Anterior cingulate cortex (tissue), 58 donors: ENCODE results near the gene UBE2I.

Experiments used
- DNase-seq, 58 donors: peaks; one replicate each; lab custom pipeline; 2025; lab: John Stamatoyannopoulos, UW

UBE2I gene

DNA sequence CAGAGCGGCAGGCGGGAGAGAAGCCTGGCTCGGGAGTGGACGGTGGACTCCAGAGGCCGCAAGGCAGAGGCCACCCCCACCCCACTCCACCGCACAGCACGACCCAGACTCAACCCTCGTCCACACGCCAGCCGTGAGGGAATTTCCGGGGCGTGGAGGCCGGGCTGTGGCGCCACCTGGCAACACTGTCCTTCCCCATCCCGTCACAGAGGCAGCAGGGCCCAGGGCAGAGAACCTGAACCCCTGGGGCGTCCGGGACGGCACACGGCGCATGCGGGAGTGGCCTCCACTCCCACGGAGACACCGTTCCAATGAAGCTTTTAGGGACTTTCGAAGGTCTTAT, 65.8 kb downstream of the UBE2I start:
- DNase-seq: no peak

DNA sequence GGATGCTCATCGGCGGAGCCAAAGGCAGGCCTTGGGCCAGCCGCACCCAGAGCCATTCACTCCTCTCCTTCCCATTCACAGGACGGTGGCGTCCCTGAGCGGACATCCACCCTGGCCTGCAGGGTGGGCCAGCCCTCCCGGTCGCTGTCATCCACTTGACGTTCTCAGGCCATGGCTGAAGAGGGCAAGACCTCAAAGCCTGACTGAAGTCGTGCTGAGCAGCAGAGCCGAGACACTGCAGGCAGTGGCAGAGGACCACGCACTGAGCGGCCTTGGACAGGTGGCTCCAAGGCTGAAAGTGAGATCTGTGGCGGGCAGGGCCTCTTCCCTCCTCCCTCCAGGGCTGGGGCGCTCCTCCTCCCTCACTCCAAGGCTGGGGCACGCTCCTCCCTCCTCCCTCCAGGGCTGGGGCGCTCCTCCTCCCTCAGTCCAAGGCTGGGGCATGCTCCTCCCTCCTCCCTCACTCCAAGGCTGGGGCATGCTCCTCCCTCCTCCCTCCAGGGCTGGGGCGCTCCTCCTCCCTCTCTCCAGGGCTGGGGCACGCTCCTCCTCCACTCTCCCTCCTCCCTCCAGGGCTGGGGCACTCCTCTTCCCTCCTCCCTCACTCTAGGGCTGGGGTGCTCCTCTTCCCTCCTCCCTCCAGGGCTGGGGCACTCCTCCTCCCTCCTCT, 66.4 kb downstream of the UBE2I start:
- DNase-seq: peak in 1 of 58 donors; percentile 8
